ENCODE data around the gene MEAK7.

MEAK7 gene

DNA sequence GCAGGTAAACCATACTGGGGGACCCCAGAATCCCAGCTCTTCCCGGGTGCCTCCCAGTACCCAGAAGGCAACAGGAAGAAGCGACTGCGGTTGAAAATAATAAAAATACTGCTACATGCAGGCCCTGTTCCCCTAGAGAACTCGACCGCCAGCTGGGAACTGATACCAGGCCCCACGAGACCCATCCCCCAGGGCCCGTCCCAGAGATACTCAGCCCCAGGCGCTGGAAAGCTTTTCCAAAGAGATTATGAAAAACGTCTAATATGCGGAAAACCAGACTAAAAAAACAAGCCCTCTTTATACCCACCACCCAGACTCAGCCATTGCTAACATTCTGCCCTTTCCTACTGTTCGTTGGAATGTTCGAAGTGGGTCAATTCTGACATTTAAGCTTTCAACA is 12.9 kb upstream of the MEAK7 start:
- Histone ChIP-seq H3K79me2 (no peaks in the 10 kb centered on the region), H3K4me2 (ENCODE audit: low read length) (no peak overlapping the region), H3K27me3 (ENCODE audit: control insufficient read depth, insufficient read depth, low read length) (no peaks in the 10 kb centered on the region), H3K4me3 (ENCODE audit: low read depth, low read length) (no peak overlapping the region), H3K9ac (no peak overlapping the region), H2AFZ (no peak overlapping the region), H3K9me3 (ENCODE audit: control insufficient read depth, low read length) (no peaks in the 10 kb centered on the region), H3K27ac (no peak overlapping the region), H3K36me3 (ENCODE audit: control insufficient read depth, insufficient read depth, low read length) (no peaks in the 10 kb centered on the region), H3K4me1 (no peaks in the 10 kb centered on the region)
- TF ChIP-seq, protein P1, sequence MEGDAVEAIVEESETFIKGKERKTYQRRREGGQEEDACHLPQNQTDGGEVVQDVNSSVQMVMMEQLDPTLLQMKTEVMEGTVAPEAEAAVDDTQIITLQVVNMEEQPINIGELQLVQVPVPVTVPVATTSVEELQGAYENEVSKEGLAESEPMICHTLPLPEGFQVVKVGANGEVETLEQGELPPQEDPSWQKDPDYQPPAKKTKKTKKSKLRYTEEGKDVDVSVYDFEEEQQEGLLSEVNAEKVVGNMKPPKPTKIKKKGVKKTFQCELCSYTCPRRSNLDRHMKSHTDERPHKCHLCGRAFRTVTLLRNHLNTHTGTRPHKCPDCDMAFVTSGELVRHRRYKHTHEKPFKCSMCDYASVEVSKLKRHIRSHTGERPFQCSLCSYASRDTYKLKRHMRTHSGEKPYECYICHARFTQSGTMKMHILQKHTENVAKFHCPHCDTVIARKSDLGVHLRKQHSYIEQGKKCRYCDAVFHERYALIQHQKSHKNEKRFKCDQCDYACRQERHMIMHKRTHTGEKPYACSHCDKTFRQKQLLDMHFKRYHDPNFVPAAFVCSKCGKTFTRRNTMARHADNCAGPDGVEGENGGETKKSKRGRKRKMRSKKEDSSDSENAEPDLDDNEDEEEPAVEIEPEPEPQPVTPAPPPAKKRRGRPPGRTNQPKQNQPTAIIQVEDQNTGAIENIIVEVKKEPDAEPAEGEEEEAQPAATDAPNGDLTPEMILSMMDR (IDR thresholded peaks at IDR 0.05) = no peak

DNA sequence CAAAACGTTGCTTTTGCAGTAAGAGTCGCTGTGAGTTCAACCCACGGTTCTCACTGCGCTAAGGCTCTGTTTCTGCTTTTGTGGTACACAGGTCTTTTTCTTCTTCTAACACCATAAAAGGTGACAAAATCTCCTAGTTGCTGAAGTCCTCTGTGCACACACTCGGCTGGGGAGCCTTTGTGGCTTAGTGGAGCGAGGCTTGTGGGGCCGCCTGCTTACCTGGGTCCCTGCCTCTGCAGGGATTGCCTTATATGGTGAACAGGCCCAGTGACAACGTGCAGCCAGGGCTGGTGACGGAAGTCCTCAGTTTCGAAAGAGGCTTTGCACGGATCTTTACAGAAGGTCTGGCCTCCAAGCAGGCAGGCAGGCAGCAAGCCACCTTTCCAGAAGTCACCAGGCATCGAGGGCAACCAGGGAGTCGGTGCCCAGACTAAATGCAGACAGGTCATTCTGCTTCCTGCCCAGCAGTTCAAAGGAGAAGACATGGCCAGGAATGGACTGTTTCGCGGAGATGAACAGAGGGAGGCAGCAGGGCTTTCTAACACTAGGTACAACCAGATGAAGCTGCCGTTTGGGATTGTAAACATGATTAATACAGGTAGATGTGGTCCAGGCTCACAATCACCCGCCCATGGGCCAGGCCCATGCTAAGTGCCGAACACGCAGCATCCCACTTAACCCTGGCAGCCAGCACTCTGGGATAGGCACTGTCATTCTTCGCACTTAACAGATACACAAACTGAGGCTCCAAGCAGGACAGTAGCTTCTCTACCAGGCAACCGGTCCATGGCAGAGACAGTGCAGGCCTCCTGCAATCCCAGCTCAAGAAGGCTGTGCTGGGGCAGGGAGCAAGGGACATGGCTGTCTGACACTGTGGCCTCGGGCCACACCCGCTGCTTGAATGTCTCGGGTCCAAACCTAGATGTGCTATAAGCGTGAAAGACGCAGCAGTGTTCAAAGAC is 10.7 kb upstream of the MEAK7 start:
- H3K27ac ChIP-seq = no peak overlapping the region
- no peak overlapping the region for H3K4me3 ChIP-seq (ENCODE audit: low read depth, low read length)
- H2AFZ ChIP-seq = no peak overlapping the region
- H3K4me1 ChIP-seq = no peaks in the 10 kb centered on the region
- no peaks in the 10 kb centered on the region for H3K36me3 ChIP-seq (ENCODE audit: control insufficient read depth, insufficient read depth, low read length)
- H3K4me2 ChIP-seq (ENCODE audit: low read length) = no peak overlapping the region
- H3K79me2 ChIP-seq = no peaks in the 10 kb centered on the region
- TF ChIP-seq, protein P1 (IDR thresholded peaks at IDR 0.05) = no peak
- H3K9me3 ChIP-seq (ENCODE audit: control insufficient read depth, low read length) = no peaks in the 10 kb centered on the region
- H3K27me3 ChIP-seq (ENCODE audit: control insufficient read depth, insufficient read depth, low read length) = no peaks in the 10 kb centered on the region
- no peak overlapping the region for H3K9ac ChIP-seq

DNA sequence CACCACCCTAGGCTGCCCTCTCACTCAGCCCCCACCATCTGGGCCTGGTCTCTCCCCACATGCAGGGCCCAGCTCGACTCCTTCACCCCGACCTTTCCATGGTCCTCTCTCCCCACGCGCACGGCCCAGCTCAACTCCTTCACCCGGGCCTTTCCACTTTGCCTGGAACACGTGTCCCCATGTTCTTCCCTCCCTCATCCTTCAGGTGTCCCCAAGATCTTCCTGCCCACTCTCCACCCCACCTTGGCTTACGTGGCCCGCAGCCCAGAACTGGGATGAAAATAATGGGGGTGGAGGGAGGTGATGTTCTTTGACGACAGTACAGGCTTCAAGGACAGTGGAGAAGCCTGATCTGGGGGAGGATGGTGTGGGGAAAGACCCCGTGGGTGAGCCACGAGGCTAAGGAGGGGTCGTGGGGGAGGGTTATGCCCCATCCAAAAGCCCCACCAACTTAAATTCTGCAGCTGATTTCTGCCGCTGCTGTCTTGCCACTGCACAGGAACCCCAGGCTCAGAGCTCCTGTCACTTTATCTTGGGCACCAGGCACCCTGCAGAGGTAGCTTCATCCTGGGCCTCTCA is 9.9 kb upstream of the MEAK7 start:
- Histone ChIP-seq H2AFZ (no peak overlapping the region), H3K9me3 (ENCODE audit: control insufficient read depth, low read length) (no peaks in the 10 kb centered on the region), H3K36me3 (ENCODE audit: control insufficient read depth, insufficient read depth, low read length) (no peaks in the 10 kb centered on the region), H3K27ac (no peak overlapping the region), H3K4me1 (no peaks in the 10 kb centered on the region), H3K27me3 (ENCODE audit: control insufficient read depth, insufficient read depth, low read length) (no peaks in the 10 kb centered on the region), H3K9ac (no peak overlapping the region), H3K4me2 (ENCODE audit: low read length) (no peak overlapping the region), H3K79me2 (no peaks in the 10 kb centered on the region), H3K4me3 (ENCODE audit: low read depth, low read length) (no peak overlapping the region)
- TF ChIP-seq, protein P1 (IDR thresholded peaks at IDR 0.05) = no peak

DNA sequence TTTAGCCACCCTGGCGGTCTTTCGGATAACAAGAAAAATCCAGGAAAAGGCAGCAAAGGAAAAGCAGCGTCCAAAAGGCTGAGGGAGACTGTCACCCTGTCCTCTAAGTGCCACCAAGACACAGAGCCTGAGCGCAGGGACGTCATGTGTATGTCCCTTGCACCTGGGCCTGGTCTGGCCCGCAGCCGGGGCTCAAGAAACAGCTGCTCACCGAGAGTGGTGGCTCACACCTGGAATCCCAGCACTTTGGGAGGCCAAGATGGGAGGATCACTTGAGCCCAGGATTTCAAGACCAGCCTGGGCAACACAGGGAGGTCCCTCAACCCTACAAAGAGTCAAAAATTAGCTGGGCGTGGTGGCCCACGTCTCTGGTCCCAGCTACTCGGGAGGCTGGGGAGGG is 9.2 kb upstream of the MEAK7 start:
- H3K36me3 ChIP-seq (ENCODE audit: control insufficient read depth, insufficient read depth, low read length) = no peaks in the 10 kb centered on the region
- no peaks in the 10 kb centered on the region for H3K79me2 ChIP-seq
- TF ChIP-seq, protein P1 (IDR thresholded peaks at IDR 0.05) = no peak
- no peak overlapping the region for H3K4me3 ChIP-seq (ENCODE audit: low read depth, low read length)
- H3K9me3 ChIP-seq (ENCODE audit: control insufficient read depth, low read length) = no peaks in the 10 kb centered on the region
- H3K9ac ChIP-seq = no peak overlapping the region
- no peak overlapping the region for H3K4me2 ChIP-seq (ENCODE audit: low read length)
- no peak overlapping the region for H3K27ac ChIP-seq
- no peaks in the 10 kb centered on the region for H3K27me3 ChIP-seq (ENCODE audit: control insufficient read depth, insufficient read depth, low read length)
- H2AFZ ChIP-seq = no peak overlapping the region
- no peaks in the 10 kb centered on the region for H3K4me1 ChIP-seq

Measured in parathyroid adenoma (tissue), 2 donors.